GM03348 (cell line): ENCODE data around the gene OR4D10.

Experiments
- DNase-seq: peaks from one replicate; pipeline ENCODE4 v3.0.0; 2012; ENCODE audit warnings: low spot score

Gene OR4D10

GRCh38 chr11:59528711-59529110, 55.6 kb downstream of the OR4D10 start:
- DNase-seq: no peak
